CD4-positive, alpha-beta memory T cell (primary cell): ENCODE results near the gene PKIB. TPM values are rescaled to one million over a fixed set of nuclear protein-coding genes. Genes with fewer than 3 reads are reported as not detected.

Experiments
- CTCF ChIA-PET: fragments of 350-600 bp; sonication (Branson Sonifier 250); formaldehyde crosslinking; loops from one replicate; lab custom pipeline; 2021; ENCODE audit warnings: inconsistent platforms; ENCODE audit not compliant: partially characterized antibody; lab: Charles Lee
- POLR2A ChIA-PET: fragments of 350-600 bp; sonication (Branson Sonifier 250); formaldehyde crosslinking; loops from one replicate; lab custom pipeline; 2021; ENCODE audit not compliant: partially characterized antibody; lab: Charles Lee
- DNase-seq, 5 donors: peaks; one replicate each; pipeline versions ENCODE4 v3.0.0 to v3.0.0-alpha.2; 2020 to 2022; ENCODE audit warnings: mixed read lengths in 1 of 5
- H3K27ac ChIP-seq: one replicate; pipeline ENCODE4 v1.7.0; 2013; ENCODE audit warnings: low read depth, low read length
- H3K27me3 ChIP-seq: 2 replicates; pipeline ENCODE4 v1.7.0; 2013; ENCODE audit warnings: mild to moderate bottlenecking, low read length, moderate library complexity; ENCODE audit not compliant: insufficient read depth
- H3K36me3 ChIP-seq: 2 replicates; pipeline ENCODE4 v1.7.0; 2013; ENCODE audit warnings: mild to moderate bottlenecking, low read length, moderate library complexity; ENCODE audit not compliant: insufficient read depth
- H3K4me1 ChIP-seq: 2 replicates; pipeline ENCODE4 v1.7.0; 2013; ENCODE audit warnings: mild to moderate bottlenecking, low read length, moderate library complexity; ENCODE audit not compliant: insufficient read depth
- H3K4me3 ChIP-seq, 2 donors: one replicate each; pipeline ENCODE4 v1.7.0; 2013; ENCODE audit warnings: low read length in 2 of 2, mild to moderate bottlenecking in 1 of 2
- H3K9me3 ChIP-seq, 2 donors: one replicate each; pipeline ENCODE4 v1.7.0; 2013; ENCODE audit warnings: low read length in 2 of 2, control low read depth in 1 of 2; ENCODE audit not compliant: control insufficient read depth in 1 of 2
- H3K27ac Mint-ChIP-seq, 7 donors: one replicate each; pipeline ENCODE4 v1.8.0; 2020 to 2021; ENCODE audit warnings: mixed read lengths in 7 of 7, mild to moderate bottlenecking in 6 of 7, inconsistent platforms in 3 of 7, moderate library complexity in 3 of 7
- H3K27me3 Mint-ChIP-seq, 2 donors: one replicate each; pipeline ENCODE4 v1.8.0; 2020 to 2021; ENCODE audit warnings: mixed read lengths in 2 of 2
- H3K36me3 Mint-ChIP-seq, 2 donors: one replicate each; pipeline ENCODE4 v1.8.0; 2020 to 2021; ENCODE audit warnings: mixed read lengths in 2 of 2, inconsistent platforms in 1 of 2, mild to moderate bottlenecking in 1 of 2
- H3K4me1 Mint-ChIP-seq, 4 donors: one replicate each; pipeline ENCODE4 v1.8.0; 2020 to 2021; ENCODE audit warnings: mixed read lengths in 4 of 4, mild to moderate bottlenecking in 1 of 4
- H3K4me3 Mint-ChIP-seq, 8 donors: one replicate each; pipeline ENCODE4 v1.8.0; 2020 to 2021; ENCODE audit warnings: mixed read lengths in 8 of 8, mild to moderate bottlenecking in 7 of 8, moderate library complexity in 6 of 8, inconsistent platforms in 3 of 8
- H3K9me3 Mint-ChIP-seq, 8 donors: one replicate each; pipeline ENCODE4 v1.8.0; 2020 to 2021; ENCODE audit warnings: mixed read lengths in 8 of 8, mild to moderate bottlenecking in 5 of 8, inconsistent platforms in 3 of 8, moderate library complexity in 1 of 8
- intact Hi-C: fragments of 100-400 bp; cut with micrococcal nuclease; formaldehyde crosslinking; loops from one replicate; pipeline ENCODE4 v1.15.1; 2023
- polyA plus RNA-seq, 2 donors: library from polyadenylated mRNA; unstranded; fragments of 300-500 nt; fragmentation: Illumina TruSeq; gene quantifications; one replicate each; pipeline ENCODE4 v1.2.3, GENCODE V29; 2021
- total RNA-seq, 2 experiments: library from RNA; stranded (reverse); gene quantifications; one replicate each; pipeline ENCODE4 v1.2.3, GENCODE V29; 2021

PKIB gene
- total and polyA plus RNA-seq, 4 experiments from 2014 or later, result 0.24 to 0.89 (median 0.67) TPM; not detected in 1

- Mint-ChIP-seq H3K27ac (no peak overlapping the region), H3K36me3 (no peaks in the 10 kb centered on the region), H3K9me3 (peaks cover 0 to 2% (median 0%) of the 10 kb centered on the region in 8 donors), H3K4me3 (no peak overlapping the region), H3K4me1 (no peaks in the 10 kb centered on the region), H3K27me3 (peaks cover 0 to 1% of the 10 kb centered on the region in 2 donors)
- no peak for DNase-seq
- H3K9me3 ChIP-seq, result no peaks in the 10 kb centered on the region
- no peaks in the 10 kb centered on the region for H3K27me3 ChIP-seq
- ChIA-PET POLR2A (no interaction called here), CTCF (interaction anchor here (1.7 kb wide), 1 partner anchor 112 kb away, joined by 5 read pairs; no protein-coding TSS in a partner anchor)
- intact Hi-C loops, result loop anchor here (10.0 kb wide), 1 partner anchor 252 kb away; the partner anchor contains the start of gene SERINC1
- H3K36me3 ChIP-seq, result no peaks in the 10 kb centered on the region
- no peak overlapping the region for H3K27ac ChIP-seq
- no peaks in the 10 kb centered on the region for H3K4me1 ChIP-seq
- no peak overlapping the region for H3K4me3 ChIP-seq
Measured at GRCh38 chr6:122727244-122727643, 117.0 kb downstream of the PKIB start.

- Mint-ChIP-seq H3K9me3 (peaks cover 0 to 2% (median 0%) of the 10 kb centered on the region in 8 donors), H3K4me3 (no peak overlapping the region), H3K4me1 (no peaks in the 10 kb centered on the region), H3K36me3 (no peaks in the 10 kb centered on the region), H3K27me3 (peaks cover 0 to 3% of the 10 kb centered on the region in 2 donors), H3K27ac (no peak overlapping the region)
- H3K27ac ChIP-seq, result no peak overlapping the region
- DNase-seq, result no peak
- intact Hi-C loops, result loop anchor here (1.0 kb wide), 1 partner anchor 109 kb away; no protein-coding TSS in a partner anchor
- H3K27me3 ChIP-seq, result no peaks in the 10 kb centered on the region
- H3K9me3 ChIP-seq, result no peaks in the 10 kb centered on the region
- POLR2A ChIA-PET, result no interaction called here
- H3K4me1 ChIP-seq, result no peaks in the 10 kb centered on the region
- H3K4me3 ChIP-seq, result no peak overlapping the region
- CTCF ChIA-PET, result interaction anchor here (4.2 kb wide), 1 partner anchor 109 kb away, joined by 17 read pairs; no protein-coding TSS in a partner anchor
- no peaks in the 10 kb centered on the region for H3K36me3 ChIP-seq
Measured at GRCh38 chr6:122730334-122730733, 120.1 kb downstream of the PKIB start.

GRCh38 chr6:122730775-122731386 lies 120.7 kb downstream of the PKIB start:
- no peaks in the 10 kb centered on the region for H3K4me1 Mint-ChIP-seq
- H3K36me3 Mint-ChIP-seq, result no peaks in the 10 kb centered on the region
- no peaks in the 10 kb centered on the region for H3K36me3 ChIP-seq
- H3K9me3 ChIP-seq, result no peaks in the 10 kb centered on the region
- H3K27me3 Mint-ChIP-seq, result peaks cover 0 to 3% of the 10 kb centered on the region in 2 donors
- ChIA-PET POLR2A (no interaction called here), CTCF (interaction anchor here (1.0 to 4.2 kb wide), 2 partner anchors 10 to 108 kb away, joined by 3 to 17 read pairs; no protein-coding TSS in a partner anchor)
- H3K4me3 Mint-ChIP-seq, result no peak overlapping the region
- H3K4me1 ChIP-seq, result no peaks in the 10 kb centered on the region
- peaks cover 0 to 2% (median 0%) of the 10 kb centered on the region in 8 donors for H3K9me3 Mint-ChIP-seq
- intact Hi-C loops, result loop anchor here (1.0 kb wide), 1 partner anchor 108 kb away; no protein-coding TSS in a partner anchor
- peak in 2 of 5 donors; percentile 12 to 15 for DNase-seq
- no peak overlapping the region for H3K27ac ChIP-seq
- no peak overlapping the region for H3K4me3 ChIP-seq
- H3K27ac Mint-ChIP-seq, result no peak overlapping the region
- H3K27me3 ChIP-seq, result no peaks in the 10 kb centered on the region

- Mint-ChIP-seq H3K4me1 (no peaks in the 10 kb centered on the region), H3K9me3 (peaks cover 0 to 2% (median 0%) of the 10 kb centered on the region in 8 donors), H3K27ac (no peak overlapping the region), H3K36me3 (no peaks in the 10 kb centered on the region), H3K27me3 (peaks cover 0 to 3% of the 10 kb centered on the region in 2 donors), H3K4me3 (no peak overlapping the region)
- Histone ChIP-seq H3K4me3 (no peak overlapping the region), H3K27me3 (no peaks in the 10 kb centered on the region), H3K36me3 (no peaks in the 10 kb centered on the region), H3K9me3 (no peaks in the 10 kb centered on the region), H3K27ac (no peak overlapping the region), H3K4me1 (no peaks in the 10 kb centered on the region)
- intact Hi-C loops, result no loop called here
- ChIA-PET POLR2A (no interaction called here), CTCF (interaction anchor here (4.2 kb wide), 1 partner anchor 106 kb away, joined by 17 read pairs; no protein-coding TSS in a partner anchor)
- no peak for DNase-seq
Measured at GRCh38 chr6:122733259-122733658, 123.1 kb downstream of the PKIB start.

- H3K27me3 Mint-ChIP-seq, result peaks cover 0 to 3% of the 10 kb centered on the region in 2 donors
- Histone ChIP-seq H3K36me3 (no peaks in the 10 kb centered on the region), H3K4me3 (no peak overlapping the region), H3K27me3 (no peaks in the 10 kb centered on the region), H3K4me1 (no peaks in the 10 kb centered on the region), H3K9me3 (no peaks in the 10 kb centered on the region), H3K27ac (no peak overlapping the region)
- ChIA-PET POLR2A (no interaction called here), CTCF (no interaction called here)
- intact Hi-C loops, result no loop called here
- H3K4me1 Mint-ChIP-seq, result no peaks in the 10 kb centered on the region
- no peak overlapping the region for H3K27ac Mint-ChIP-seq
- no peak overlapping the region for H3K4me3 Mint-ChIP-seq
- peaks cover 0 to 2% (median 0%) of the 10 kb centered on the region in 8 donors for H3K9me3 Mint-ChIP-seq
- DNase-seq, result no peak
- no peaks in the 10 kb centered on the region for H3K36me3 Mint-ChIP-seq
Measured at GRCh38 chr6:122734529-122735395, 124.6 kb downstream of the PKIB start.

GRCh38 chr6:122735582-122735981 lies 125.4 kb downstream of the PKIB start:
- Mint-ChIP-seq H3K27me3 (peaks cover 0 to 2% of the 10 kb centered on the region in 2 donors), H3K36me3 (no peaks in the 10 kb centered on the region), H3K4me3 (no peak overlapping the region), H3K27ac (no peak overlapping the region), H3K4me1 (no peaks in the 10 kb centered on the region), H3K9me3 (no peaks in the 10 kb centered on the region)
- Histone ChIP-seq H3K27me3 (no peaks in the 10 kb centered on the region), H3K27ac (no peak overlapping the region), H3K36me3 (no peaks in the 10 kb centered on the region), H3K4me1 (no peaks in the 10 kb centered on the region), H3K9me3 (no peaks in the 10 kb centered on the region), H3K4me3 (no peak overlapping the region)
- ChIA-PET POLR2A (no interaction called here), CTCF (no interaction called here)
- no peak for DNase-seq
- intact Hi-C loops, result no loop called here

GRCh38 chr6:122736163-122736562 lies 126.0 kb downstream of the PKIB start:
- no peak overlapping the region for H3K27ac ChIP-seq
- H3K9me3 ChIP-seq, result no peaks in the 10 kb centered on the region
- H3K4me1 ChIP-seq, result no peaks in the 10 kb centered on the region
- no peaks in the 10 kb centered on the region for H3K9me3 Mint-ChIP-seq
- H3K4me1 Mint-ChIP-seq, result no peaks in the 10 kb centered on the region
- H3K36me3 ChIP-seq, result no peaks in the 10 kb centered on the region
- H3K4me3 ChIP-seq, result no peak overlapping the region
- H3K27me3 ChIP-seq, result no peaks in the 10 kb centered on the region
- no peak for DNase-seq
- ChIA-PET CTCF (no interaction called here), POLR2A (no interaction called here)
- H3K36me3 Mint-ChIP-seq, result no peaks in the 10 kb centered on the region
- no peak overlapping the region for H3K4me3 Mint-ChIP-seq
- intact Hi-C loops, result no loop called here
- H3K27me3 Mint-ChIP-seq, result peaks cover 0 to 2% of the 10 kb centered on the region in 2 donors
- no peak overlapping the region for H3K27ac Mint-ChIP-seq
